WTC11 (cell line): Measurements from ENCODE around the gene GTF2IRD2.
"Not testable (repeated sequence)": the region's sequence is repeated elsewhere in the genome, so short reads cannot be mapped to it uniquely, and the experiment has no call there.

ENCODE experiments used
- ELF4 ChIP-seq: sonication (generic); formaldehyde crosslinking; IDR thresholded peaks from 2 replicates; pipeline ENCODE4 v1.8.1; 2022; ENCODE audit warnings: low read depth, mild to moderate bottlenecking, moderate library complexity, missing genetic modification reagents
- ETV6 ChIP-seq: sonication (generic); formaldehyde crosslinking; IDR thresholded peaks from 2 replicates; pipeline ENCODE4 v1.8.1; 2022; ENCODE audit warnings: mild to moderate bottlenecking, missing genetic modification reagents
- FOXP1 ChIP-seq: sonication (generic); formaldehyde crosslinking; IDR thresholded peaks from 2 replicates; pipeline ENCODE4 v1.8.0; 2022; ENCODE audit warnings: missing genetic modification reagents, mild to moderate bottlenecking, moderate library complexity, borderline replicate concordance
- ZNF121 ChIP-seq: sonication (generic); formaldehyde crosslinking; IDR thresholded peaks from 2 replicates; pipeline ENCODE4 v1.8.0; 2023; ENCODE audit warnings: missing genetic modification reagents
- TF ChIP-seq, protein P1 (sequence below): fragments of 250-450 bp; sonication (Bioruptor Pico); conservative IDR thresholded peaks from 2 replicates; pipeline ENCODE4 v1.9.0; 2021; ENCODE audit warnings: mild to moderate bottlenecking

- not testable (repeated sequence) for TF ChIP-seq ETV6, FOXP1, ZNF121, ELF4 (CRISPR knock-in tag)
- TF ChIP-seq, protein P1, sequence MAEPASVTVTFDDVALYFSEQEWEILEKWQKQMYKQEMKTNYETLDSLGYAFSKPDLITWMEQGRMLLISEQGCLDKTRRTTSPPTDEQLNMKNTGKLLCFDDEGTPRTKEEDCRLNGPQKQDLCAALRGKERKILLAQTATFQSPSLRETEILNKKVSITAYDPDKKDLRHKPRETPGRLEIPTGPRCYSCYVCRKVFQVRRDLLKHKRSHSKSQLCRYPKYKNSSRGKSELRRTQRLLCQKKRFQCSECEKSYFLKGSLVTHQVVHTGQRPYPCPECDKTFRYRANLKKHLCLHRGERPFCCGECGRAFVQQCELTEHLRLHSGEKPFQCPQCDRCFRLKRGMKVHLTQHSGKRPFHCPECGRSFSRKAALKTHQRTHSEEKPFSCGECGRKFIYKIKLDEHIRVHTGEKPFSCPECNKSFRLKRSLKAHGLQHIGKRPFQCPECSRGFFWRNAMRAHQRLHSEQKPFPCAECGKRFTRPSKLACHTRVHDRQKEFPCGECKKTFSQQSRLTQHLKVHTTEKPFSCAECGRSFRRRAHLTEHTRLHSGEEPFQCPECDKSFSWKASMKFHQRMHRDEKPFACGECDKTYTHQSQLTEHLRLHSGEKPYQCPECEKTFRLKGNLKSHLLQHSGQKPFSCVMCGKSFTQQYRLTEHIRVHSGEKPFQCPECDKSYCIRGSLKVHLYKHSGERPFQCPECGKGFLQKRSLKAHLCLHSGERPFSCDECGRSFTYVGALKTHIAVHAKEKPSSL (CRISPR knock-in tag) = not testable (repeated sequence)
These were observed 93.1 kb downstream of the GTF2IRD2 start for GRCh38 chr7:74758268-74758667.
